Measurements from ENCODE around the gene TPPP3. TPM values are rescaled to one million over a fixed set of nuclear protein-coding genes. Genes with fewer than 3 reads are reported as not detected.
A peak's percentile ranks its signal among the peaks of the same experiment; 100 is the strongest.

TPPP3 gene
- total RNA-seq, 4 donors from 2014 or later, result 14.8 to 111 (median 55.0) TPM

DNA sequence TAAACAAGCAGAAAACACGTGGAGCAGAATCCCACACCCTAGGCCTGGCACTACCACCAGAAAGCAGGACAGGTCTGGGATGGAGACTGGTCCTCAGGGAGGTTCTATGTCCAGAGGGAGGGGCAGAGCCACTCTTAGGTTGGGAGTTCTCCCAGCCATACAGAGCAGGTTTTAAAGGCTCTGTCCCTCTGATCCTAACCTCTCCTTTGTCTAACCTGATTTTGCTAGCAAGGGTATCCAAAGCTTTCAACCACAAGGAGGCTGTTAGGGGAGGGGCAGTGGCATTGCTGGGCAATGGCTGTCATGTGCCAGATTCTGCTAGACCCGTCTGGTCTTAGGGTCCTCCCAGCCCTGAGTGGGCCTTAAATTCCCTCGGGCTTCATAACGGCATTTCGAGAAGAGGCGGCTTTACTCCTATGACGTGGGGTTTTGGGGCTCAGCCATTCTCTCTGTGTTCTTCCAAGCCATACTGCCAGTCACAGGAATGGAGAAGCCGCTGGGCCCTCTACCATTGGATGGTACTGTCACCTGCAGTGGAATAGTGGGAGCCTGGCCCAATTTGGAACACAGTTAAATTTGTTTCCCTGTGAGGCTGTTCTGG is 5.7 kb downstream of the TPPP3 start:
- H3K4me3 ChIP-seq, result no peak overlapping the region
- peaks cover 0 to 36% (median 26%) of the 10 kb centered on the region in 3 donors for H3K4me1 ChIP-seq
- no peaks in the 10 kb centered on the region for H3K9me3 ChIP-seq
- no peak for ATAC-seq
- no peaks in the 10 kb centered on the region for H3K27me3 ChIP-seq
- TF ChIP-seq, protein P1, sequence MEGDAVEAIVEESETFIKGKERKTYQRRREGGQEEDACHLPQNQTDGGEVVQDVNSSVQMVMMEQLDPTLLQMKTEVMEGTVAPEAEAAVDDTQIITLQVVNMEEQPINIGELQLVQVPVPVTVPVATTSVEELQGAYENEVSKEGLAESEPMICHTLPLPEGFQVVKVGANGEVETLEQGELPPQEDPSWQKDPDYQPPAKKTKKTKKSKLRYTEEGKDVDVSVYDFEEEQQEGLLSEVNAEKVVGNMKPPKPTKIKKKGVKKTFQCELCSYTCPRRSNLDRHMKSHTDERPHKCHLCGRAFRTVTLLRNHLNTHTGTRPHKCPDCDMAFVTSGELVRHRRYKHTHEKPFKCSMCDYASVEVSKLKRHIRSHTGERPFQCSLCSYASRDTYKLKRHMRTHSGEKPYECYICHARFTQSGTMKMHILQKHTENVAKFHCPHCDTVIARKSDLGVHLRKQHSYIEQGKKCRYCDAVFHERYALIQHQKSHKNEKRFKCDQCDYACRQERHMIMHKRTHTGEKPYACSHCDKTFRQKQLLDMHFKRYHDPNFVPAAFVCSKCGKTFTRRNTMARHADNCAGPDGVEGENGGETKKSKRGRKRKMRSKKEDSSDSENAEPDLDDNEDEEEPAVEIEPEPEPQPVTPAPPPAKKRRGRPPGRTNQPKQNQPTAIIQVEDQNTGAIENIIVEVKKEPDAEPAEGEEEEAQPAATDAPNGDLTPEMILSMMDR (IDR thresholded peaks at IDR 0.05), result no peak
- TF ChIP-seq POLR2AphosphoS5 (IDR thresholded peaks at IDR 0.05) (no peak), POLR2A (IDR thresholded peaks at IDR 0.05) (no peak), EP300 (IDR thresholded peaks at IDR 0.05) (no peak)
- H3K36me3 ChIP-seq, result no peaks in the 10 kb centered on the region
- 70 to 71% methylated on average over 1 to 2 of the region's 8 CpGs for WGBS, 2 donors (ENCODE audit: low coverage in 1 of 2)
- H3K27ac ChIP-seq, result peak overlapping the region in 1 of 4 donors; percentile 19

DNA sequence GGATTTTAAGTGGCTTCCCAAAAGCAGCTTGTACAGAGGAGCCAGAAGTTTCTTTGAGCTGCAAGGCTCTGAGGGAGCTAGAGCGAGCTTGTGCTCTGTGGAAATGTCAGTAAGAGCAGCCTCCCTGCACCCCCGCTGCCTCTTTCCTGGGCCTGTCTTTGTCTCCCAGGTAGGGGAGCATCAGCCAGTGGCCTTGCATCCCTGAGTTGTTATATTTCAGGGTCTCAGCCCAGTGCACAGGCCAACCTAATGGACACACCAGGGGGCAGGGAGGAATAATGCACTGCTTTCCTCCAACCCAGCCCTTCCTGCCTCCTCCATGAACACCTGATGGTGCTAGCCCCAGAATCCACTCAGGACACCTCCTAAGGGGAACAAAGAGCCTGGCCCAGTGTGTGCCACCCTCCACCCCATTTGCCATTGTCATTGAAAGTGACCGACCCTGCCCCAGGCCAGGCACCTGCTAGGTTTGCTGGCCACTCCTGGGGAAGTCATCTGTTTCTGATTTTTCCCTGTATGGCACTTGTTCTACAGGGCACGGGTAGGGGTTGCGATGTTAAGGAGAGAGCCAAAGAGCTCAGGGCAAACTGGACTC is 6.3 kb downstream of the TPPP3 start:
- no peak for ATAC-seq
- WGBS, 2 donors (ENCODE audit: low coverage in 1 of 2), result 100% methylated on average over 2 of the region's 5 CpGs; no CpG with 5 or more reads in 1 of the 2 donors
- H3K4me1 ChIP-seq, result peaks cover 0 to 29% (median 19%) of the 10 kb centered on the region in 3 donors
- no peak overlapping the region for H3K4me3 ChIP-seq
- H3K27me3 ChIP-seq, result no peaks in the 10 kb centered on the region
- H3K9me3 ChIP-seq, result no peaks in the 10 kb centered on the region
- TF ChIP-seq EP300 (IDR thresholded peaks at IDR 0.05) (no peak), POLR2AphosphoS5 (IDR thresholded peaks at IDR 0.05) (no peak), POLR2A (IDR thresholded peaks at IDR 0.05) (no peak)
- TF ChIP-seq, protein P1 (IDR thresholded peaks at IDR 0.05), result no peak
- no peaks in the 10 kb centered on the region for H3K36me3 ChIP-seq
- no peak overlapping the region for H3K27ac ChIP-seq

DNA sequence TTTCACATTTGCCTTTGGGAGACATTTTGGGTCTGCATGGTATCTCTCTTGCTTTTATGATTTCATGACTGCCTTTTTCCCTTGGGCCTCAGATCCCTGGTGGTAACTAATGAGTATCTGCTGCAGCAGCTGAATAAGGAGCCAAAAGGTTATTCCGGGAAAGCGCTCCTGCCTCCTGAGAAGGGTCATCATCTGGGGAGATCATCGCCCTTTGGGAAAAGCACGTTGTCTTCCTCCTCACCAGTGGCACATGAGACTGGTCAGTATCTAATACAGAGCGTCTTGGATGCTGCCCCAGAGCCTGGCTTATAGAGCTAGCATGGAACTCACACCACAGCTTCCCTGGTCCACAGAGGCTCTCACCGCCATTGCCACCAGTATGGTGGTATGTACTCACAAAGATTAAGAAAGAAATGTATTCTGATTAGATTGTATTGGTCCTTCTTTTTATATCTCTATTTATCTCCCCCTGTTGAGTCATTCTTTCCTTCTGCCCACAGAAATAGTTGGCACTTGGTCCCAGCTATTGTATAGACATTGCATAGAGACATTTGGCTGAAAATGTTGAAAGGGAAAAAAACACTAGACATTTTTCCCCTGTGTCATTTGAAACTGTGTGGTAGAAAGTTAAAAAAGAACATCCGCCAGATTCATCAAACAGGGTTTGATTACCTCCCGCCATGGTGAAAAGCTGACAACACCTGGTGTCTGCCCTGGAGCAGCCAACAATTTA is 8.4 kb downstream of the TPPP3 start:
- WGBS, 2 donors (ENCODE audit: low coverage in 1 of 2), result 68 to 80% methylated on average over 3 to 8 of the region's 8 CpGs
- no peaks in the 10 kb centered on the region for H3K27me3 ChIP-seq
- no peak overlapping the region for H3K4me3 ChIP-seq
- TF ChIP-seq, protein P1 (IDR thresholded peaks at IDR 0.05), result no peak
- TF ChIP-seq POLR2AphosphoS5 (IDR thresholded peaks at IDR 0.05) (no peak), POLR2A (IDR thresholded peaks at IDR 0.05) (no peak), EP300 (IDR thresholded peaks at IDR 0.05) (no peak)
- no peaks in the 10 kb centered on the region for H3K9me3 ChIP-seq
- no peak for ATAC-seq
- H3K36me3 ChIP-seq, result no peaks in the 10 kb centered on the region
- peaks cover 0 to 9% (median 4%) of the 10 kb centered on the region in 3 donors for H3K4me1 ChIP-seq
- H3K27ac ChIP-seq, result no peak overlapping the region

DNA sequence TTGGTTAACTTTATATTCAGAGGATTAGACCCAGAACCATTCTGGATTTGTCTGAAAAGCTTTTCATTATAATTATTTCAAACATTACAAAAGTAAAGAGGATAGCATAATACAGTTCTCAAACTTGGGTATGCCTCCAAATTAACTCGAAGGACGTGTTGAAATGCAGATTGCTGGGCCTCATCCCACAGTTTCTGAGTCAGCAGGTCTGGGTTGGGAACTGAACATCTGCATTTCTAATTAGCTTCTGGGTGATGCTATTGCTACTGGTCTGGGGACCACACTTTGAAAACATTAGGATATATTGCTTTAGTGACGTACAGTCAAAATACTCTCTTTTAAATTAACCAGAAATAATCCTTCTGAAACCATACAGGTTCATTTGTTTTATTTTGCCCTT is 10.0 kb downstream of the TPPP3 start:
- peaks cover 0 to 9% (median 0%) of the 10 kb centered on the region in 3 donors for H3K4me1 ChIP-seq
- H3K27me3 ChIP-seq, result no peaks in the 10 kb centered on the region
- no peak overlapping the region for H3K27ac ChIP-seq
- H3K9me3 ChIP-seq, result no peaks in the 10 kb centered on the region
- ATAC-seq, result no peak
- no peak overlapping the region for H3K4me3 ChIP-seq
- WGBS, 2 donors (ENCODE audit: low coverage in 1 of 2), result 96 to 97% methylated on average over 3 of the region's 3 CpGs
- TF ChIP-seq EP300 (IDR thresholded peaks at IDR 0.05) (no peak), POLR2AphosphoS5 (IDR thresholded peaks at IDR 0.05) (no peak), POLR2A (IDR thresholded peaks at IDR 0.05) (no peak)
- TF ChIP-seq, protein P1 (IDR thresholded peaks at IDR 0.05), result no peak
- H3K36me3 ChIP-seq, result no peaks in the 10 kb centered on the region

All from gastroesophageal sphincter (tissue), 4 donors.